GM12878 (cell line): ENCODE measurements around the gene GPR61. TPM values are rescaled to one million over a fixed set of nuclear protein-coding genes. Genes with fewer than 3 reads are reported as not detected.

Experiments
- ATAC-seq: fragments of 200-7000 bp; cut with Tn5 transposase; 3 replicates; pipeline ENCODE4 v1.9.1; 2020; ENCODE audit warnings: mild to moderate bottlenecking, moderate library complexity
- BruUV-seq: library from RNA; stranded (reverse); fragments of 400-500 nt; replicated peaks from 2 replicates; lab custom pipeline; 2021; lab: Mats Ljungman, UMichigan
- CTCF ChIA-PET: fragments of 300-600 bp; sonication (Branson Sonifier 250); formaldehyde crosslinking; extraction: SDS; loops from one replicate; lab custom pipeline; 2021; ENCODE audit warnings: inconsistent platforms; lab: Yijun Ruan, JAX
- POLR2A ChIA-PET: fragments of 350-600 bp; formaldehyde crosslinking; extraction: SDS; loops from one replicate; lab custom pipeline; 2021; ENCODE audit warnings: inconsistent platforms; lab: Charles Lee
- RAD21 ChIA-PET: fragments of 300-600 bp; sonication (Branson Sonifier 250); formaldehyde crosslinking; loops from one replicate; lab custom pipeline; 2023; ENCODE audit warnings: antibody characterized with exemption; ENCODE audit not compliant: unreplicated experiment; lab: Charles Lee
- SMC1A ChIA-PET: fragments of 300-600 bp; sonication (Branson Sonifier 250); formaldehyde crosslinking; loops from one replicate; lab custom pipeline; 2023; ENCODE audit not compliant: unreplicated experiment, uncharacterized antibody; lab: Charles Lee
- DNase-seq: peaks from one replicate; pipeline ENCODE4 v3.0.0-alpha.2; 2011; ENCODE audit warnings: low read depth, low spot score
- FAIRE-seq: peaks from 3 replicates; lab custom pipeline; 2011; peaks lifted over from hg19 to GRCh38; lab: Jason Lieb, UNC
- H2AFZ ChIP-seq: 2 replicates; pipeline ENCODE4 v1.6.0; 2011; ENCODE audit warnings: low read depth, low read length, control low read depth; ENCODE audit not compliant: control insufficient read depth
- H3K27ac ChIP-seq: 2 replicates; pipeline ENCODE4 v1.5.1; 2011; ENCODE audit warnings: control low read depth; ENCODE audit not compliant: control insufficient read depth, insufficient read depth
- H3K27me3 ChIP-seq, 2 experiments: replicated peaks in 1 of 2; 2 replicates each; pipeline versions ENCODE4 v1.6.0 to v1.6.1; 2011; ENCODE audit warnings: low read length in 1 of 2; ENCODE audit not compliant: control insufficient read depth in 2 of 2, insufficient read depth in 2 of 2
- H3K36me3 ChIP-seq, 2 experiments: 2 replicates each; pipeline ENCODE4 v1.5.1; 2011; ENCODE audit warnings: low read length in 1 of 2; ENCODE audit not compliant: control insufficient read depth in 2 of 2, insufficient read depth in 2 of 2
- H3K4me1 ChIP-seq: 2 replicates; pipeline ENCODE4 v1.6.1; 2011; ENCODE audit warnings: mild to moderate bottlenecking, low read length, moderate library complexity, mixed read lengths; ENCODE audit not compliant: control insufficient read depth, insufficient read depth
- H3K4me2 ChIP-seq: 2 replicates; pipeline ENCODE4 v1.6.0; 2011; ENCODE audit warnings: control low read depth; ENCODE audit not compliant: control insufficient read depth, insufficient read depth
- H3K4me3 ChIP-seq: fragments of 200-600 bp; sonication (generic); 2 replicates; pipeline ENCODE4 v1.5.1; 2016
- H3K79me2 ChIP-seq: 2 replicates; pipeline ENCODE4 v1.6.0; 2011; ENCODE audit warnings: low read length; ENCODE audit not compliant: control insufficient read depth, insufficient read depth
- H3K9ac ChIP-seq: 2 replicates; pipeline ENCODE4 v1.8.0; 2011; ENCODE audit warnings: low read length, control low read depth, mixed read lengths; ENCODE audit not compliant: control insufficient read depth, insufficient read depth
- H3K9me3 ChIP-seq: replicated peaks from 3 replicates; pipeline ENCODE4 v1.5.1; 2011; ENCODE audit warnings: mild to moderate bottlenecking, low read length; ENCODE audit not compliant: control insufficient read depth, insufficient read depth
- H4K20me1 ChIP-seq: 2 replicates; pipeline ENCODE4 v1.6.0; 2011; ENCODE audit not compliant: control insufficient read depth, insufficient read depth
- CHD4 ChIP-seq: fragments of 200-600 bp; sonication (generic); IDR thresholded peaks from 2 replicates; pipeline ENCODE4 v1.6.1; 2016; ENCODE audit warnings: mild to moderate bottlenecking
- FOS ChIP-seq: IDR thresholded peaks from 3 replicates; pipeline ENCODE4 v1.6.1; 2011; ENCODE audit warnings: borderline replicate concordance; ENCODE audit not compliant: insufficient read length; ENCODE audit errors: extremely low read depth
- JUNB ChIP-seq: IDR thresholded peaks from 2 replicates; pipeline ENCODE4 v1.6.1; 2016; ENCODE audit warnings: antibody characterized with exemption, mild to moderate bottlenecking
- NBN ChIP-seq: fragments of 450-650 bp; IDR thresholded peaks from 2 replicates; pipeline ENCODE4 v1.6.1; 2016
- RELB ChIP-seq: fragments of 450-650 bp; IDR thresholded peaks from 2 replicates; pipeline ENCODE4 v1.6.1; 2017; ENCODE audit warnings: low read depth, mild to moderate bottlenecking, moderate library complexity
- SUZ12 ChIP-seq: fragments of 200-600 bp; sonication (generic); IDR thresholded peaks from one replicate; pipeline ENCODE4 v1.6.1; 2018; ENCODE audit warnings: antibody characterized with exemption, mild to moderate bottlenecking; ENCODE audit not compliant: unreplicated experiment
- ZBTB11 ChIP-seq: fragments of 450-650 bp; formaldehyde crosslinking; IDR thresholded peaks from 2 replicates; pipeline ENCODE4 v1.5.0; 2022; ENCODE audit warnings: mild to moderate bottlenecking, missing genetic modification characterization
- ZNF207 ChIP-seq: fragments of 450-650 bp; IDR thresholded peaks from 2 replicates; pipeline ENCODE4 v1.6.1; 2014; ENCODE audit warnings: antibody characterized with exemption, mild to moderate bottlenecking, borderline replicate concordance
- WGBS: methylation state at CpG from one replicate; pipeline ENCODE4 v1.1.6; 2016; ENCODE audit warnings: low lambda C conversion rate; ENCODE audit not compliant: insufficient replicate concordance, insufficient coverage; ENCODE audit errors: missing lambda C conversion rate; 5-methylcytosine and 5-hydroxymethylcytosine counted together
- in situ Hi-C: fragments of 300-500 bp; cut with MboI; formaldehyde crosslinking; loops from 9 replicates; pipeline ENCODE4 v1.14.3; 2018; ENCODE audit warnings: mixed read lengths
- intact Hi-C: fragments of 100-400 bp; cut with micrococcal nuclease; formaldehyde crosslinking; loops from one replicate; pipeline ENCODE4 v1.14.2; 2022; ENCODE audit not compliant: unreplicated experiment
- polyA plus RNA-seq, 11 experiments: library from polyadenylated mRNA; depleted of rRNA in 4 of 11; unstranded in 6 of 11; stranded (reverse) in 5 of 11; fragments of >200 nt; fragmentation: Nextera tagmentation in 4 of 11; fragmentation: Illumina TruSeq in 1 of 11; extraction: Ambion mirVana in 4 of 11; extraction: Trizol in 1 of 11; gene quantifications; 1 replicate in 1 of 11; 2 replicates in 10 of 11; pipeline versions ENCODE4 v1.2.1 to v1.2.3, GENCODE V29; 2011 to 2016; ENCODE audit warnings: inconsistent platforms in 2 of 11, missing spikeins in 2 of 11, low read depth in 1 of 11
- total RNA-seq, 4 experiments: library from RNA; depleted of rRNA in 3 of 4; stranded (reverse); fragments of >200 nt in 3 of 4; fragmentation: Illumina TruSeq in 1 of 4; extraction: Trizol in 1 of 4; gene quantifications; 2 replicates each; pipeline versions ENCODE4 v1.2.1 to v1.2.3, GENCODE V29; 2013 to 2021
- TF ChIP-seq, protein P1 (sequence below): fragments of 450-650 bp; IDR thresholded peaks from 2 replicates; pipeline ENCODE4 v1.6.1; 2017; ENCODE audit warnings: mild to moderate bottlenecking, low read depth, inconsistent platforms; ENCODE audit not compliant: poor library complexity, severe bottlenecking
- TF ChIP-seq, protein P2 (sequence below): fragments of 450-650 bp; IDR thresholded peaks from 2 replicates; pipeline ENCODE4 v1.6.1; 2018; ENCODE audit warnings: mild to moderate bottlenecking, low read depth, moderate library complexity; ENCODE audit not compliant: partially characterized antibody

The GPR61 gene
- total and polyA plus RNA-seq, 10 of the 15 experiments (the other 5 are each of a cell fraction or from before 2014, with no cell fraction given) = 0.19 to 1.1 (median 0.35) TPM; not detected in 2

GRCh38 chr1:109502364-109502851, 37.3 kb upstream of the GPR61 start:
- H3K27me3 ChIP-seq = no peaks in the 10 kb centered on the region
- peaks cover 4% of the 10 kb centered on the region; the same call in 1 of the 2 replicates for H4K20me1 ChIP-seq
- no peak overlapping the region for H3K4me2 ChIP-seq
- ChIA-PET CTCF (interaction anchor here (19.4 to 26.7 kb wide), 2 partner anchors 8 to 29 kb away, joined by 240 to 1280 read pairs; partner anchors contain the start of genes CYB561D1 and GPR61), POLR2A (interaction anchor here (1.4 kb wide), 1 partner anchor 11 kb away, joined by 3 read pairs; no protein-coding TSS in a partner anchor), SMC1A (interaction anchor here (1.3 to 15.8 kb wide), 4 partner anchors 10 to 25 kb away, joined by 3 to 205 read pairs (median 4); no protein-coding TSS in a partner anchor), RAD21 (interaction anchor here (0.7 to 5.7 kb wide), 2 partner anchors 28 to 32 kb away, joined by 3 to 47 read pairs; no protein-coding TSS in a partner anchor)
- 71% methylated on average over 3 of the region's 3 CpGs for WGBS
- ATAC-seq (no peak), FAIRE-seq (no peak), DNase-seq (no peak)
- in situ Hi-C loops (no loop called here), intact Hi-C loops (no loop called here)
- no peak overlapping the region for H3K4me3 ChIP-seq
- H3K27ac ChIP-seq = no peak overlapping the region
- no peak overlapping the region for H3K9ac ChIP-seq
- no peak overlapping the region for H2AFZ ChIP-seq
- no TSS peak for BruUV-seq
- TF ChIP-seq, protein P1, sequence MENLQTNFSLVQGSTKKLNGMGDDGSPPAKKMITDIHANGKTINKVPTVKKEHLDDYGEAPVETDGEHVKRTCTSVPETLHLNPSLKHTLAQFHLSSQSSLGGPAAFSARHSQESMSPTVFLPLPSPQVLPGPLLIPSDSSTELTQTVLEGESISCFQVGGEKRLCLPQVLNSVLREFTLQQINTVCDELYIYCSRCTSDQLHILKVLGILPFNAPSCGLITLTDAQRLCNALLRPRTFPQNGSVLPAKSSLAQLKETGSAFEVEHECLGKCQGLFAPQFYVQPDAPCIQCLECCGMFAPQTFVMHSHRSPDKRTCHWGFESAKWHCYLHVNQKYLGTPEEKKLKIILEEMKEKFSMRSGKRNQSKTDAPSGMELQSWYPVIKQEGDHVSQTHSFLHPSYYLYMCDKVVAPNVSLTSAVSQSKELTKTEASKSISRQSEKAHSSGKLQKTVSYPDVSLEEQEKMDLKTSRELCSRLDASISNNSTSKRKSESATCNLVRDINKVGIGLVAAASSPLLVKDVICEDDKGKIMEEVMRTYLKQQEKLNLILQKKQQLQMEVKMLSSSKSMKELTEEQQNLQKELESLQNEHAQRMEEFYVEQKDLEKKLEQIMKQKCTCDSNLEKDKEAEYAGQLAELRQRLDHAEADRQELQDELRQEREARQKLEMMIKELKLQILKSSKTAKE = no peak
- TF ChIP-seq JUNB (no peak), ZNF207 (no peak), FOS (no peak), SUZ12 (no peak), ZBTB11 (CRISPR knock-in tag) (no peak), RELB (no peak), CHD4 (no peak), NBN (no peak)
- TF ChIP-seq, protein P2, sequence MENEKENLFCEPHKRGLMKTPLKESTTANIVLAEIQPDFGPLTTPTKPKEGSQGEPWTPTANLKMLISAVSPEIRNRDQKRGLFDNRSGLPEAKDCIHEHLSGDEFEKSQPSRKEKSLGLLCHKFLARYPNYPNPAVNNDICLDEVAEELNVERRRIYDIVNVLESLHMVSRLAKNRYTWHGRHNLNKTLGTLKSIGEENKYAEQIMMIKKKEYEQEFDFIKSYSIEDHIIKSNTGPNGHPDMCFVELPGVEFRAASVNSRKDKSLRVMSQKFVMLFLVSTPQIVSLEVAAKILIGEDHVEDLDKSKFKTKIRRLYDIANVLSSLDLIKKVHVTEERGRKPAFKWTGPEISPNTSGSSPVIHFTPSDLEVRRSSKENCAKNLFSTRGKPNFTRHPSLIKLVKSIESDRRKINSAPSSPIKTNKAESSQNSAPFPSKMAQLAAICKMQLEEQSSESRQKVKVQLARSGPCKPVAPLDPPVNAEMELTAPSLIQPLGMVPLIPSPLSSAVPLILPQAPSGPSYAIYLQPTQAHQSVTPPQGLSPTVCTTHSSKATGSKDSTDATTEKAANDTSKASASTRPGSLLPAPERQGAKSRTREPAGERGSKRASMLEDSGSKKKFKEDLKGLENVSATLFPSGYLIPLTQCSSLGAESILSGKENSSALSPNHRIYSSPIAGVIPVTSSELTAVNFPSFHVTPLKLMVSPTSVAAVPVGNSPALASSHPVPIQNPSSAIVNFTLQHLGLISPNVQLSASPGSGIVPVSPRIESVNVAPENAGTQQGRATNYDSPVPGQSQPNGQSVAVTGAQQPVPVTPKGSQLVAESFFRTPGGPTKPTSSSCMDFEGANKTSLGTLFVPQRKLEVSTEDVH = no peak
- no peaks in the 10 kb centered on the region for H3K9me3 ChIP-seq
- no peaks in the 10 kb centered on the region for H3K4me1 ChIP-seq
- peaks cover 4 to 11% of the 10 kb centered on the region in 2 experiments; a peak in 3 of 4 replicates for H3K36me3 ChIP-seq
- H3K79me2 ChIP-seq = no peaks in the 10 kb centered on the region
